ENCODE data around the gene RHBG.

RHBG gene

GRCh38 chr1:156376958-156377919 lies 8.2 kb downstream of the RHBG start:
- ATAC-seq: no peak
- TF ChIP-seq ZFP3 (CRISPR knock-in tag; IDR thresholded peaks at IDR 0.05) (no peak), CSRNP3 (CRISPR knock-in tag; IDR thresholded peaks at IDR 0.05) (no peak), GLIS3 (CRISPR knock-in tag; IDR thresholded peaks at IDR 0.05) (no peak), PATZ1 (CRISPR knock-in tag; IDR thresholded peaks at IDR 0.05; ENCODE audit: borderline replicate concordance) (no peak), ESRRG (CRISPR knock-in tag; IDR thresholded peaks at IDR 0.05) (no peak), TOX (CRISPR knock-in tag; IDR thresholded peaks at IDR 0.05; ENCODE audit: borderline replicate concordance) (no peak), BACH2 (CRISPR knock-in tag; IDR thresholded peaks at IDR 0.05; ENCODE audit: borderline replicate concordance) (no peak), PPARA (CRISPR knock-in tag; IDR thresholded peaks at IDR 0.05; ENCODE audit: borderline replicate concordance) (no peak), ZNF70 (CRISPR knock-in tag; IDR thresholded peaks at IDR 0.05) (no peak), CREB5 (CRISPR knock-in tag; IDR thresholded peaks at IDR 0.05; ENCODE audit: low read depth) (no peak), RARB (CRISPR knock-in tag; IDR thresholded peaks at IDR 0.05) (no peak), ARNTL (CRISPR knock-in tag; IDR thresholded peaks at IDR 0.05; ENCODE audit: borderline replicate concordance, low read depth) (no peak), TCF4 (CRISPR knock-in tag; IDR thresholded peaks at IDR 0.05; ENCODE audit: borderline replicate concordance) (no peak)

GRCh38 chr1:156378557-156378956 lies 9.5 kb downstream of the RHBG start:
- TF ChIP-seq GLIS3 (CRISPR knock-in tag; IDR thresholded peaks at IDR 0.05) (no peak), POU6F1 (CRISPR knock-in tag; IDR thresholded peaks at IDR 0.05; ENCODE audit: borderline replicate concordance, low read depth) (no peak), ZNF8 (CRISPR knock-in tag; IDR thresholded peaks at IDR 0.05) (no peak), ZFP3 (CRISPR knock-in tag; IDR thresholded peaks at IDR 0.05) (no peak), CSDC2 (CRISPR knock-in tag; IDR thresholded peaks at IDR 0.05) (no peak), OSR1 (CRISPR knock-in tag; IDR thresholded peaks at IDR 0.05) (no peak), TSHZ2 (CRISPR knock-in tag; IDR thresholded peaks at IDR 0.05) (no peak), PATZ1 (CRISPR knock-in tag; IDR thresholded peaks at IDR 0.05; ENCODE audit: borderline replicate concordance) (no peak), ISL1 (CRISPR knock-in tag; IDR thresholded peaks at IDR 0.05) (no peak), ZC3H10 (CRISPR knock-in tag; IDR thresholded peaks at IDR 0.05) (no peak), PPARA (CRISPR knock-in tag; IDR thresholded peaks at IDR 0.05; ENCODE audit: borderline replicate concordance) (no peak), ZNF565 (CRISPR knock-in tag; conservative IDR thresholded peaks at IDR 0.05; ENCODE audit: low read depth) (no peak), CSRNP3 (CRISPR knock-in tag; IDR thresholded peaks at IDR 0.05) (no peak), SNAI2 (CRISPR knock-in tag; IDR thresholded peaks at IDR 0.05) (no peak), ZFP30 (CRISPR knock-in tag; IDR thresholded peaks at IDR 0.05) (no peak), TOX (CRISPR knock-in tag; IDR thresholded peaks at IDR 0.05; ENCODE audit: borderline replicate concordance) (no peak), ZNF70 (CRISPR knock-in tag; IDR thresholded peaks at IDR 0.05) (no peak)
- no peak for ATAC-seq

All from SK-N-SH treated with all-trans-retinoic acid at 6 μM for 48 hours (cell line).